Thyroid gland (tissue), 4 donors: ENCODE data around the gene ESR1.

Experiments
- CTCF ChIP-seq, 6 experiments: fragments of 200-600 bp in 3 of 6; fragments of 450-650 bp in 3 of 6; sonication (generic) in 3 of 6; IDR thresholded peaks; one replicate each; pipeline ENCODE4 v1.5.1; 2016 to 2019; ENCODE audit warnings: antibody characterized with exemption in 6 of 6, mild to moderate bottlenecking in 2 of 6, inconsistent platforms in 1 of 6, moderate library complexity in 1 of 6
- POLR2A ChIP-seq, 2 donors: fragments of 450-650 bp; IDR thresholded peaks; one replicate each; pipeline ENCODE4 v1.6.1; 2017; ENCODE audit warnings: antibody characterized with exemption in 2 of 2, mild to moderate bottlenecking in 2 of 2, moderate library complexity in 1 of 2

- TF ChIP-seq CTCF (IDR thresholded peaks at IDR 0.05) (no peak), POLR2A (IDR thresholded peaks at IDR 0.05) (no peak)
Observed at GRCh38 chr6:152173321-152173720, 365.8 kb downstream of the ESR1 start.
